Heart right ventricle (tissue), 16 donors: ENCODE results near the gene ZNF469. TPM values are rescaled to one million over a fixed set of nuclear protein-coding genes. Genes with fewer than 3 reads are reported as not detected.

ENCODE experiments used
- ATAC-seq, 8 donors: fragments of 200-7000 bp; cut with Tn5 transposase; one replicate each; pipeline ENCODE4 v1.9.1; 2020; ENCODE audit warnings: mild to moderate bottlenecking in 8 of 8, moderate library complexity in 8 of 8, moderate number of reproducible peaks in 1 of 8
- DNase-seq, 2 donors: peaks; one replicate each; pipeline ENCODE4 v3.0.0-alpha.2; 2020
- H3K27ac ChIP-seq, 10 donors: fragments of 200-600 bp; sonication (generic) in 2 of 10; one replicate each; pipeline versions ENCODE4 v1.5.0 to v1.8.0; 2020 to 2022; ENCODE audit warnings: mild to moderate bottlenecking in 3 of 10
- H3K27me3 ChIP-seq, 7 donors: fragments of 200-600 bp; one replicate each; pipeline ENCODE4 v1.8.0; 2021 to 2022; ENCODE audit warnings: mild to moderate bottlenecking in 2 of 7
- H3K36me3 ChIP-seq, 9 donors: fragments of 200-600 bp; sonication (generic) in 1 of 9; one replicate each; pipeline versions ENCODE4 v1.5.0 to v1.8.0; 2020 to 2022; ENCODE audit warnings: mild to moderate bottlenecking in 2 of 9
- H3K4me1 ChIP-seq, 9 donors: fragments of 200-600 bp; sonication (generic) in 1 of 9; one replicate each; pipeline versions ENCODE4 v1.5.0 to v1.8.0; 2020 to 2022; ENCODE audit warnings: mild to moderate bottlenecking in 4 of 9
- H3K4me3 ChIP-seq, 10 donors: fragments of 200-600 bp; sonication (generic) in 2 of 10; one replicate each; pipeline versions ENCODE4 v1.5.0 to v1.8.0; 2020 to 2022; ENCODE audit warnings: mild to moderate bottlenecking in 7 of 10, moderate library complexity in 2 of 10
- H3K9me3 ChIP-seq, 11 donors: fragments of 200-600 bp in 10 of 11; sonication (generic) in 2 of 11; one replicate each; pipeline versions ENCODE4 v1.5.0 to v1.8.0; 2013 to 2022; ENCODE audit warnings: mild to moderate bottlenecking in 2 of 11, control low read depth in 1 of 11, moderate library complexity in 1 of 11
- WGBS, 2 donors: extraction: QIAGEN DNeasy Blood & Tissue Kit; methylation state at CpG; one replicate each; pipeline ENCODE4 v1.1.7; 2013; ENCODE audit warnings: inconsistent platforms in 1 of 2; 5-methylcytosine and 5-hydroxymethylcytosine counted together
- intact Hi-C, 10 donors: fragments of 100-400 bp; cut with DNase I; formaldehyde crosslinking; loops; one replicate each; pipeline versions ENCODE4 v1.11.1 to v1.14.2; 2022
- polyA plus RNA-seq, 2 donors: library from polyadenylated mRNA; stranded (reverse); fragments of 200-250 nt; gene quantifications; one replicate each; pipeline ENCODE4 v1.2.3, GENCODE V29; 2013
- total RNA-seq, 10 donors: library from RNA; stranded (reverse); fragmentation: NEBNext Ultra II Directional in 3 of 10; extraction: Animal tissue kit (Norgen Biotek cat#: 25700) in 3 of 10; gene quantifications; one replicate each; pipeline versions ENCODE4 v1.2.1 to v1.2.4, GENCODE V29; 2021 to 2023
- TF ChIP-seq, protein P1 (sequence below), 9 donors: fragments of 200-600 bp; sonication (generic) in 2 of 9; IDR thresholded peaks; one replicate each; pipeline versions ENCODE4 v1.5.0 to v1.8.0; 2021 to 2022; ENCODE audit warnings: antibody characterized with exemption in 9 of 9, mild to moderate bottlenecking in 5 of 9, moderate library complexity in 1 of 9
- donor health status: Arrhythmogenic right ventricular cardiomyopathy.
- donor health status: ischemic (EF 13 %, LVEDD 7.1; RV severe dilation, severe dysfunction).
- donor health status: healthy with polysubstance abuse.
- donor health status: DM: no; HTN: yes; CAD: no.
- donor health status: DM: no; HTN: no; CAD: no.
- donor health status: ischemic (EF 25% LVEDD 6.9; RV normal size, moderate dysfunction).
- donor health status: ischemic (EF 25% LVEDD 5.7; RV mildly dilated, moderate dysfunction).
- donor health status: healthy.
- donor health status: DM: yes; HTN: yes; CAD: no.
- donor health status: Ischemic cardiomyopathy.
- donor health status: ischemic (EF 35%, LVEDD 5.7; RV mildly dilated, moderate dysfunction).
- donor health status: nonischemic (EF 11% LVEDD 7.7; RV severe dilation, severe dysfunction).
- donor health status: DM: yes; HTN: yes; CAD: no.
- donor health status: PGD.
- donor health status: ischemic (EF 29% LVEDD 5.4; RV normal size, mild dysfunction).
- donor health status: nonischemic (EF 23%, LVEDD 6.1; RV moderate dilation, normal function).

ZNF469 gene
- total and polyA plus RNA-seq, 12 donors: 0.23 to 1.7 (median 1.00) TPM

DNA sequence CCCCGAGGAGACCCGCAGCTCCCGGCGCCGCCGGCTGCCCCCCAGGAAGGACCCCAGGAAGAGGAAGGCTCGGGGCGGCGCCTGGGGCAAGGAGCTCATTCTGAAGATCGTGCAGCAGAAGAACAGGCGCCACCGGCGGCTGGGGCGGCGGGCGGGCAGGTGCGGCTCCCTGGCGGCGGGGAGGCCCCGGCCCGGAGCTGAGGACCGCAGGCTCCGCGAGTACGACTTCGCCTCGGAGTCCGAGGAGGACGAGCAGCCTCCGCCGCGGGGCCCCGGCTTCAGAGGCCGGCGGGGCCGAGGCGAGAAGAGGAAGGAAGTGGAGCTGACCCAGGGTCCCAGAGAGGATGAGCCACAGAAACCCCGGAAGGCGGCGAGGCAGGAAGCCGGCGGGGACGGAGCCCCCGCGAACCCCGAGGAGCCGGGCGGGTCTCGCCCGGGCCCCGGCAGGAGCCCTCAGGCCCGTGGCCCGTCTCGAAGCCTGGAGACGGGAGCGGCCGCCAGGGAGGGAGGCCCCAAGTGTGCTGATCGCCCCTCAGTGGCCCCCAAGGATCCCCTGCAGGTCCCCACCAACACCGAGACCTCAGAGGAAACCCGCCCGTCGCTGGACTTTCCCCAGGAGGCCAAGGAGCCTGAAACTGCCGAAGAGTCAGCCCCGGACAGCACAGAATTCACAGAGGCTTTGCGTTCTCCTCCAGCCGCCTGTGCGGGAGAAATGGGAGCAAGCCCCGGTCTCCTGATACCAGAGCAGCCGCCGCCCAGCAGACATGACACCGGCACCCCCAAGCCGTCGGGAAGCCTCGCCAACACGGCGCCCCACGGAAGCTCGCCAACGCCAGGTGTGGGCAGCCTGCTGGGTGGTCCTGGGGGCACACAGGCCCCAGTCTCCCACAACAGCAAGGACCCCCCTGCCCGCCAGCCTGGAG, 48.0 kb downstream of the ZNF469 start:
- TF ChIP-seq, protein P1, sequence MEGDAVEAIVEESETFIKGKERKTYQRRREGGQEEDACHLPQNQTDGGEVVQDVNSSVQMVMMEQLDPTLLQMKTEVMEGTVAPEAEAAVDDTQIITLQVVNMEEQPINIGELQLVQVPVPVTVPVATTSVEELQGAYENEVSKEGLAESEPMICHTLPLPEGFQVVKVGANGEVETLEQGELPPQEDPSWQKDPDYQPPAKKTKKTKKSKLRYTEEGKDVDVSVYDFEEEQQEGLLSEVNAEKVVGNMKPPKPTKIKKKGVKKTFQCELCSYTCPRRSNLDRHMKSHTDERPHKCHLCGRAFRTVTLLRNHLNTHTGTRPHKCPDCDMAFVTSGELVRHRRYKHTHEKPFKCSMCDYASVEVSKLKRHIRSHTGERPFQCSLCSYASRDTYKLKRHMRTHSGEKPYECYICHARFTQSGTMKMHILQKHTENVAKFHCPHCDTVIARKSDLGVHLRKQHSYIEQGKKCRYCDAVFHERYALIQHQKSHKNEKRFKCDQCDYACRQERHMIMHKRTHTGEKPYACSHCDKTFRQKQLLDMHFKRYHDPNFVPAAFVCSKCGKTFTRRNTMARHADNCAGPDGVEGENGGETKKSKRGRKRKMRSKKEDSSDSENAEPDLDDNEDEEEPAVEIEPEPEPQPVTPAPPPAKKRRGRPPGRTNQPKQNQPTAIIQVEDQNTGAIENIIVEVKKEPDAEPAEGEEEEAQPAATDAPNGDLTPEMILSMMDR (IDR thresholded peaks at IDR 0.05): no peak
- Histone ChIP-seq H3K4me3 (peak overlapping the region; percentile 16 to 72 (median 56)), H3K27ac (peak overlapping the region in 7 of 10 donors; percentile 50 to 89 (median 65)), H3K4me1 (peaks cover 0 to 26% (median 14%) of the 10 kb centered on the region in 9 donors), H3K27me3 (peaks cover 9 to 48% (median 34%) of the 10 kb centered on the region in 7 donors), H3K36me3 (no peaks in the 10 kb centered on the region), H3K9me3 (no peaks in the 10 kb centered on the region)
- peak in 7 of 8 donors; percentile 2 to 70 (median 22) for ATAC-seq
- intact Hi-C loops: loop anchor here in 7 of 10 donors (5.0 to 10.0 kb wide), 4 partner anchors 233 to 456 kb away; no protein-coding TSS in a partner anchor
- 13 to 14% methylated on average over 70 to 80 of the region's 80 CpGs for WGBS, 2 donors
- DNase-seq: peak; percentile 20 to 49

DNA sequence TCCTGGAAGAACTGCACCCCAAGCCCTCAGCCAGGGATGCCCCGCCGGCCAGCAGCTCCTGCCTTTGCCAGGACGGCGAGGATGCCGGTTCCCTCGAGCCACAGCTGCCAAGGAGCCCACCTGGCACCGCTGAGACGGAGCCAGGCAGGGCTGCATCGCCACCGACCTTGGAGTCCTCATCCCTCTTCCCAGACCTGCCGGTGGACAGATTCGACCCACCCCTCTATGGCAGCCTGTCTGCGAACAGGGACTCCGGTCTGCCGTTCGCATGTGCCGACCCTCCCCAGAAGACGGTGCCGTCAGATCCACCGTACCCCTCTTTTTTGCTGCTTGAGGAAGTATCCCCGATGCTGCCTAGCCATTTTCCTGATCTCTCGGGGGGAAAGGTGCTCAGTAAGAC, 48.9 kb downstream of the ZNF469 start:
- intact Hi-C loops: loop anchor here in 7 of 10 donors (5.0 to 10.0 kb wide), 4 partner anchors 234 to 457 kb away; no protein-coding TSS in a partner anchor
- DNase-seq (no peak), ATAC-seq (no peak)
- Histone ChIP-seq H3K27ac (peak overlapping the region in 1 of 10 donors; percentile 67), H3K4me1 (peaks cover 0 to 26% (median 14%) of the 10 kb centered on the region in 9 donors), H3K4me3 (peak overlapping the region in 1 of 10 donors; percentile 16), H3K9me3 (no peaks in the 10 kb centered on the region), H3K36me3 (no peaks in the 10 kb centered on the region), H3K27me3 (peaks cover 9 to 48% (median 34%) of the 10 kb centered on the region in 7 donors)
- WGBS, 2 donors: 91 to 92% methylated on average over 22 of the region's 22 CpGs
- TF ChIP-seq, protein P1 (IDR thresholded peaks at IDR 0.05): no peak

DNA sequence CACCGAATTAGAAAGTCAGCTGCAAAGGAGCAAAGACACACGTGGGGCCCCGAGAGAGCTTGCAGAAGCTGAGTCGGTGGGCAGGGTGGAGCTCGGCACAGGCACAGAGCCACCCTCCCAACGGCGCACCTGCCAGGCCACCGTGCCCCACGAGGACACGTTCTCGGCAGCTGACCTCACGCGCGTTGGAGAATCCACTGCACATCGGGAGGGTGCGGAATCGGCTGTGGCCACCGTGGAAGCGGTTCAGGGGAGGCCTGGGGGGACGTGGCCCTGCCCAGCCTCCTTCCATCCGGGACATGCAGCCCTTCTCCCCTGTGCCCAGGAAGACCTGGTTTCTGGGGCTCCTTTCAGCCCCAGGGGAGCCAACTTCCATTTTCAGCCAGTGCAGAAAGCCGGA, 49.4 kb downstream of the ZNF469 start:
- intact Hi-C loops: loop anchor here in 7 of 10 donors (5.0 to 10.0 kb wide), 4 partner anchors 235 to 457 kb away; no protein-coding TSS in a partner anchor
- peaks cover 9 to 48% (median 34%) of the 10 kb centered on the region in 7 donors for H3K27me3 ChIP-seq
- no peak overlapping the region for H3K4me3 ChIP-seq
- TF ChIP-seq, protein P1 (IDR thresholded peaks at IDR 0.05): no peak
- ATAC-seq: no peak
- peaks cover 0 to 26% (median 14%) of the 10 kb centered on the region in 9 donors for H3K4me1 ChIP-seq
- no peak overlapping the region for H3K27ac ChIP-seq
- H3K9me3 ChIP-seq: no peaks in the 10 kb centered on the region
- WGBS, 2 donors: 96 to 97% methylated on average over 22 of the region's 22 CpGs
- no peak for DNase-seq
- H3K36me3 ChIP-seq: no peaks in the 10 kb centered on the region

Other genes starting within 250 kb of the ZNF469 start
- 1 to 10 TPM; 3.2 to 6.0 (median 4.4) TPM for gene ZFPM1, start 70.3 kb downstream of the ZNF469 start, total RNA-seq
- 10 to 100 TPM in 1 of 2 donors, 1 to 10 TPM in 1; 2.0 to 10.4 TPM for gene ZFPM1, start 70.3 kb downstream of the ZNF469 start, polyA plus RNA-seq
- gene ZC3H18, start 187.4 kb downstream of the ZNF469 start, total RNA-seq: 10 to 100 TPM; 18.3 to 28.7 (median 22.0) TPM
- gene ZC3H18, start 187.4 kb downstream of the ZNF469 start, polyA plus RNA-seq: 10 to 100 TPM; 18.4 to 22.7 TPM